Measurements from ENCODE around the gene ALDH1L2. TPM values are rescaled to one million over a fixed set of nuclear protein-coding genes. Genes with fewer than 3 reads are reported as not detected.

The ALDH1L2 gene
- total RNA-seq, 1 experiment from 2014 or later: 2.2 TPM

DNA sequence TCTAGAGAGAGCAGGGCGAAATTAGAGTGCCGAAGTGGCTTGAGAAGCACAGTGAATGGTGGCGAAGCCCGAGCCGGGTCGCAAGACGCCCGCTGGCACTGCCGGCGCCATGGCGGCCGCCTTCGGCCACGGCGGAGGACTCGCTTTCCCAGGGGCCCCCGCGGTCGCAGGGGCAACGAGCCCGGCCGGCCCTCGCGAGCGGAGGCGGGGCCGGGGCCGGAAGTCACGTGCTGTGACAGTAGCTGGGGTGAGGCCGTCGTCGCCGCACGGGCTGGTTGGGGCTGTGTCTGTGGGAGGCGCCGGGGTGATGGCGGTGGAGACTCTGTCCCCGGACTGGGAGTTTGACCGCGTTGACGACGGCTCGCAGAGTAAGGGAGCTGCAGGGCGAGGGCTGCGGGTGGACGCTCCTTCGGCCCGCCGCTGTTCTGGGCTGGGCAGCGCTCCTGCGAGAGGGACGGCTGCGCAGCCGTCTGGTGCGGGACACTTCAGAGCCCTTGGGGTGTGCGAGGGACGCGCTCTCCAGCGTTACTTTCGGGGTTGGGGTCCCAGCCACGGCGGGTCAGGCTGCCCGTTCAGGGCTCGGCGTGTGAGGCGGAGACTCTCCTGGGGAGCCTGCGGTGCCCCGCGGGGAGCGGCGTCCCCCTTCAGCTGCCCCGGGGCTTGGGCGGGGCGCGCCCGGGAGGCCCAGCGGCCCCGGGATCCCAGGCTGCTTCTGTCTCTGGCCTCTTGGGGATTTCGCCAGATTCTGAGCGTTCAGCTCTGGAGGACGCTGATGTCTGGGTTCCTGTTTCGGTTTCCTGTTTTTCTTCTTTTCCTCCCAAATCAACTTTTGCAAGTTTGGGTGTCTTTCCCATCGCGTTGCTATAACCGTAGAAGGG is 23.5 kb upstream of the ALDH1L2 start, which contains the start of gene WASHC4:
Gene WASHC4, plus strand, starts transcription at position 238 of the 878 bp plus-strand sequence. Its CDS starts 70 bp downstream, at position 308.
- no peaks in the 10 kb centered on the region for H3K9me3 ChIP-seq (ENCODE audit: insufficient read depth, low read depth)
- no peaks in the 10 kb centered on the region for H3K27me3 ChIP-seq (ENCODE audit: insufficient read depth, low read depth)
- peak within 1 kb of the TSS; percentile 92 for H3K4me2 ChIP-seq
- H3K9me2 ChIP-seq (ENCODE audit: insufficient read depth): no peaks in the 10 kb centered on the region
- H3K4me1 ChIP-seq (replicated peaks; ENCODE audit: insufficient read depth): peaks cover 35% of the 10 kb centered on the region
- CTCF ChIA-PET: no interaction called here
- TF ChIP-seq, protein P1, sequence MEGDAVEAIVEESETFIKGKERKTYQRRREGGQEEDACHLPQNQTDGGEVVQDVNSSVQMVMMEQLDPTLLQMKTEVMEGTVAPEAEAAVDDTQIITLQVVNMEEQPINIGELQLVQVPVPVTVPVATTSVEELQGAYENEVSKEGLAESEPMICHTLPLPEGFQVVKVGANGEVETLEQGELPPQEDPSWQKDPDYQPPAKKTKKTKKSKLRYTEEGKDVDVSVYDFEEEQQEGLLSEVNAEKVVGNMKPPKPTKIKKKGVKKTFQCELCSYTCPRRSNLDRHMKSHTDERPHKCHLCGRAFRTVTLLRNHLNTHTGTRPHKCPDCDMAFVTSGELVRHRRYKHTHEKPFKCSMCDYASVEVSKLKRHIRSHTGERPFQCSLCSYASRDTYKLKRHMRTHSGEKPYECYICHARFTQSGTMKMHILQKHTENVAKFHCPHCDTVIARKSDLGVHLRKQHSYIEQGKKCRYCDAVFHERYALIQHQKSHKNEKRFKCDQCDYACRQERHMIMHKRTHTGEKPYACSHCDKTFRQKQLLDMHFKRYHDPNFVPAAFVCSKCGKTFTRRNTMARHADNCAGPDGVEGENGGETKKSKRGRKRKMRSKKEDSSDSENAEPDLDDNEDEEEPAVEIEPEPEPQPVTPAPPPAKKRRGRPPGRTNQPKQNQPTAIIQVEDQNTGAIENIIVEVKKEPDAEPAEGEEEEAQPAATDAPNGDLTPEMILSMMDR (conservative IDR thresholded peaks at IDR 0.05): no peak
- no peak for TF ChIP-seq EZH2 (IDR thresholded peaks at IDR 0.05; ENCODE audit: low read depth)
- intact Hi-C loops (cut with micrococcal nuclease; ENCODE audit: unreplicated experiment): loop anchor here (10.0 kb wide), 1 partner anchor 903 kb away; no protein-coding TSS in a partner anchor
- peak within 1 kb of the TSS; percentile 82 for H3K4me3 ChIP-seq
- POLR2A ChIA-PET (ENCODE audit: unreplicated experiment): interaction anchor here (0.5 to 0.6 kb wide), 3 partner anchors 952 to 1178 kb away, joined by 3 to 9 read pairs (median 4); partner anchors contain the start of gene HSP90B1
- peak within 1 kb of the TSS; percentile 94 for H2AFZ ChIP-seq
- peaks cover 13% of the 10 kb centered on the region; the same call in 1 of the 2 replicates for H3F3A ChIP-seq (ENCODE audit: insufficient read depth, low read depth)
- H3K36me3 ChIP-seq (ENCODE audit: low read depth): peaks cover 10% of the 10 kb centered on the region
- peaks cover 21% of the 10 kb centered on the region; the same call in 1 of the 2 replicates for H4K20me1 ChIP-seq (ENCODE audit: insufficient read depth)
- BruUV-seq (replicated peaks): TSS peak; percentile 55
- H3K79me2 ChIP-seq (ENCODE audit: low read depth): peaks cover 46% of the 10 kb centered on the region
- peak within 1 kb of the TSS; percentile 55 for H3K27ac ChIP-seq
- peak; percentile 78 to 91 for DNase-seq

DNA sequence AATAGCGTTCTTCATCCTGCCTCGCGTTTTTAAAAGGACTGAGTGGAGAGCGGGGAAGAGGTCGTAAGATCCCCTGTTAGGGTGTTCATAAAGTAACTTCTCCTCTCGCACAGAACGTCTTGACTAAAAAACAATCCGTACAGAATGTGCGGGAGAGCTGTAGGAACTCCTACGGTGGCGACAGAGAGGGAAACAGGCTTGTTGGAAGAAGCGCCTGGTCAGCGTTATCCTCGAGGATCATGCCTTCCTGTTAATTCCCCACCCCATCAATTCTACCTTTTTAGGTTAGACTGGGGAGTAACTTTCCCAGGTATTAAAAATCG is 22.9 kb upstream of the ALDH1L2 start:
- H3K4me2 ChIP-seq: peak overlapping the region; percentile 92
- H3F3A ChIP-seq (ENCODE audit: insufficient read depth, low read depth): peaks cover 13% of the 10 kb centered on the region; the same call in 1 of the 2 replicates
- TSS peak; percentile 79 for BruUV-seq (replicated peaks)
- peaks cover 10% of the 10 kb centered on the region for H3K36me3 ChIP-seq (ENCODE audit: low read depth)
- H3K79me2 ChIP-seq (ENCODE audit: low read depth): peaks cover 41% of the 10 kb centered on the region
- peak overlapping the region; percentile 94 for H2AFZ ChIP-seq
- TF ChIP-seq, protein P1 (conservative IDR thresholded peaks at IDR 0.05): no peak
- TF ChIP-seq EZH2 (IDR thresholded peaks at IDR 0.05; ENCODE audit: low read depth): no peak
- DNase-seq: no peak
- ChIA-PET POLR2A (ENCODE audit: unreplicated experiment) (interaction anchor here (0.5 kb wide), 1 partner anchor 1177 kb away, joined by 3 read pairs; the partner anchor contains the start of gene HSP90B1), CTCF (no interaction called here)
- H3K9me2 ChIP-seq (ENCODE audit: insufficient read depth): no peaks in the 10 kb centered on the region
- H3K27ac ChIP-seq: peak overlapping the region; percentile 28; the same call in 1 of the 2 replicates
- peaks cover 21% of the 10 kb centered on the region; the same call in 1 of the 2 replicates for H4K20me1 ChIP-seq (ENCODE audit: insufficient read depth)
- no peaks in the 10 kb centered on the region for H3K27me3 ChIP-seq (ENCODE audit: insufficient read depth, low read depth)
- peak overlapping the region; percentile 82 for H3K4me3 ChIP-seq
- intact Hi-C loops (cut with micrococcal nuclease; ENCODE audit: unreplicated experiment): loop anchor here (10.0 kb wide), 1 partner anchor 902 kb away; no protein-coding TSS in a partner anchor
- H3K9me3 ChIP-seq (ENCODE audit: insufficient read depth, low read depth): no peaks in the 10 kb centered on the region
- H3K4me1 ChIP-seq (replicated peaks; ENCODE audit: insufficient read depth): peaks cover 35% of the 10 kb centered on the region

DNA sequence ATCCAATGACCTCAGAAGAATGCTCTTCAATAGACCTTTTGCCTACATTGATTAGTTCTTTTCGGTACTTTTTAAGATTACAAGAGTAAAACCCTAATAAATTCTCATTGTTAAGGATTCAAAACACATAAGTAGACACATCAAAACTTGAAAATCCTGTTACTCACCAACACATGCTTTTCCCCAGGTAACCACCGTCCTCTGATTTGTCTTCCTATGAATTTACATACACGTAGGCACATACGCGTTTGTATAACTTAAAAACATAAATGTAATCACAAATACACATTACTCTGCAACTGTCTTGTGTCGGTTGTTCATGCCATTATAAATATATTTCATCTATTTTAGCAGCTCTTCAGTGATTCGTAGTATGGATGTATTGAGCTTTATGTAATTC is 22.4 kb upstream of the ALDH1L2 start:
- Histone ChIP-seq H3K4me3 (peak overlapping the region; percentile 82), H2AFZ (peak overlapping the region; percentile 94), H3K9me2 (ENCODE audit: insufficient read depth) (no peaks in the 10 kb centered on the region), H4K20me1 (ENCODE audit: insufficient read depth) (peaks cover 21% of the 10 kb centered on the region; the same call in 1 of the 2 replicates), H3K79me2 (ENCODE audit: low read depth) (peaks cover 35% of the 10 kb centered on the region), H3K36me3 (ENCODE audit: low read depth) (peaks cover 5% of the 10 kb centered on the region; the same call in 1 of the 2 replicates), H3K27ac (no peak overlapping the region; the same call in 1 of the 2 replicates), H3F3A (ENCODE audit: insufficient read depth, low read depth) (peaks cover 13% of the 10 kb centered on the region; the same call in 1 of the 2 replicates), H3K27me3 (ENCODE audit: insufficient read depth, low read depth) (no peaks in the 10 kb centered on the region), H3K4me1 (replicated peaks; ENCODE audit: insufficient read depth) (peaks cover 35% of the 10 kb centered on the region), H3K4me2 (peak overlapping the region; percentile 92), H3K9me3 (ENCODE audit: insufficient read depth, low read depth) (no peaks in the 10 kb centered on the region)
- peak in 1 of 2 experiments; percentile 52 for DNase-seq
- intact Hi-C loops (cut with micrococcal nuclease; ENCODE audit: unreplicated experiment): loop anchor here (10.0 kb wide), 1 partner anchor 902 kb away; no protein-coding TSS in a partner anchor
- no TSS peak for BruUV-seq (replicated peaks)
- ChIA-PET POLR2A (ENCODE audit: unreplicated experiment) (interaction anchor here (0.7 kb wide), 1 partner anchor 1378 kb away, joined by 3 read pairs; no protein-coding TSS in a partner anchor), CTCF (no interaction called here)
- TF ChIP-seq, protein P1 (conservative IDR thresholded peaks at IDR 0.05): no peak
- TF ChIP-seq EZH2 (IDR thresholded peaks at IDR 0.05; ENCODE audit: low read depth): no peak
